Gastrocnemius medialis (tissue), 4 donors: ENCODE measurements around the gene CMTM2.

Experiments used
- CTCF ChIP-seq, 5 experiments: fragments of 450-650 bp in 3 of 5; fragments of 200-600 bp in 2 of 5; sonication (generic) in 2 of 5; IDR thresholded peaks in 4 of 5; conservative IDR thresholded peaks in 1 of 5; 1 replicate in 4 of 5; 2 replicates in 1 of 5; pipeline ENCODE4 v1.5.1; 2016 to 2019; ENCODE audit warnings: antibody characterized with exemption in 5 of 5, mild to moderate bottlenecking in 3 of 5, moderate library complexity in 3 of 5
- POLR2A ChIP-seq, 2 donors: fragments of 450-650 bp; IDR thresholded peaks; one replicate each; pipeline ENCODE4 v1.6.1; 2017; ENCODE audit warnings: antibody characterized with exemption in 2 of 2, mild to moderate bottlenecking in 2 of 2, moderate library complexity in 2 of 2

- no peak for TF ChIP-seq POLR2A (IDR thresholded peaks at IDR 0.05)
- TF ChIP-seq CTCF (IDR thresholded peaks at IDR 0.05 in 4 of 5, conservative IDR thresholded peaks at IDR 0.05 in 1 of 5) = no peak
Observed at GRCh38 chr16:66536525-66536924, 42.7 kb upstream of the CMTM2 start.
